ENCODE results near the gene GAS2L3.

- no peak for TF ChIP-seq CTCF (IDR thresholded peaks at IDR 0.05)
- TF ChIP-seq POLR2A (IDR thresholded peaks at IDR 0.05), result no peak
Observed at GRCh38 chr12:100579844-100580243, 6.4 kb downstream of the GAS2L3 start.
